HepG2 (cell line): ENCODE data around the gene NPHP4. TPM values are rescaled to one million over a fixed set of nuclear protein-coding genes. Genes with fewer than 3 reads are reported as not detected.

Source experiments
- AKNA ChIP-seq: sonication (generic); formaldehyde crosslinking; IDR thresholded peaks from 2 replicates; pipeline ENCODE4 v1.4.0; 2020; ENCODE audit warnings: missing genetic modification reagents, borderline replicate concordance
- ARID4A ChIP-seq: sonication (generic); formaldehyde crosslinking; IDR thresholded peaks from 2 replicates; pipeline ENCODE4 v1.5.0; 2020; ENCODE audit warnings: mild to moderate bottlenecking, missing genetic modification reagents, borderline replicate concordance
- EHMT2 ChIP-seq: fragments of 200-600 bp; sonication (generic); IDR thresholded peaks from 2 replicates; pipeline ENCODE4 v1.7.0; 2017; ENCODE audit warnings: antibody characterized with exemption, low read depth, low read length, borderline replicate concordance
- HMGXB3 ChIP-seq: sonication (generic); formaldehyde crosslinking; IDR thresholded peaks from 2 replicates; pipeline ENCODE4 v1.4.0; 2020; ENCODE audit warnings: missing genetic modification reagents, borderline replicate concordance
- NR2F6 ChIP-seq, 2 experiments: IDR thresholded peaks; 2 replicates each; pipeline ENCODE4 v1.6.1; 2016; ENCODE audit warnings: antibody characterized with exemption in 1 of 2, mild to moderate bottlenecking in 1 of 2
- THRA ChIP-seq: sonication (generic); formaldehyde crosslinking; IDR thresholded peaks from 2 replicates; pipeline ENCODE4 v1.4.0; 2020; ENCODE audit warnings: missing genetic modification reagents, borderline replicate concordance
- polyA plus RNA-seq, 8 experiments: library from polyadenylated mRNA; depleted of rRNA in 3 of 8; stranded (reverse) in 7 of 8; unstranded in 1 of 8; fragments of >200 nt; fragmentation: Illumina TruSeq in 4 of 8; extraction: Trizol in 4 of 8; gene quantifications; 2 replicates each; pipeline versions ENCODE4 v1.2.1 to v1.2.3, GENCODE V29; 2011 to 2016; ENCODE audit warnings: low read depth in 4 of 8, missing spikeins in 1 of 8, mixed read lengths in 1 of 8; ENCODE audit not compliant: insufficient read depth in 1 of 8
- total RNA-seq, 5 experiments: library from RNA; depleted of rRNA; stranded (reverse); fragments of >200 nt; fragmentation: Illumina TruSeq; extraction: Trizol; gene quantifications; 2 replicates each; pipeline ENCODE4 v1.2.3, GENCODE V29; 2016; ENCODE audit warnings: low read depth in 1 of 5
- TF ChIP-seq, protein P1 (sequence below): sonication (generic); formaldehyde crosslinking; IDR thresholded peaks from 2 replicates; pipeline ENCODE4 v1.5.1; 2020; ENCODE audit warnings: mild to moderate bottlenecking, missing genetic modification reagents, moderate library complexity
- TF ChIP-seq, protein P2 (sequence below): sonication (generic); formaldehyde crosslinking; IDR thresholded peaks from 2 replicates; pipeline ENCODE4 v1.8.1; 2023; ENCODE audit warnings: mild to moderate bottlenecking, missing genetic modification reagents, borderline replicate concordance
- TF ChIP-seq, protein P3 (sequence below): sonication (generic); formaldehyde crosslinking; IDR thresholded peaks from 2 replicates; pipeline ENCODE4 v1.5.0; 2020; ENCODE audit warnings: mild to moderate bottlenecking, missing genetic modification reagents

The NPHP4 gene
- total and polyA plus RNA-seq, 2 of the 13 experiments (the other 11 are each of a cell fraction or from before 2014, with no cell fraction given) = 4.4 to 6.8 TPM

- TF ChIP-seq THRA (CRISPR knock-in tag) (peak; percentile 54; the same call in 1 of the 2 replicates), ARID4A (CRISPR knock-in tag) (0 out of 2 replicates have a peak, but pooled peaks have one; percentile 3), EHMT2 (0 out of 2 replicates have a peak, but pooled peaks have one; percentile 77), NR2F6 (IDR thresholded peaks at IDR 0.05) (peak; percentile 62), NR2F6 (CRISPR knock-in tag; IDR thresholded peaks at IDR 0.05) (peak; percentile 71; the same call in 1 of the 2 replicates), HMGXB3 (CRISPR knock-in tag) (0 out of 2 replicates have a peak, but pooled peaks have one; percentile 42), AKNA (CRISPR knock-in tag) (no peak)
- TF ChIP-seq, protein P1, sequence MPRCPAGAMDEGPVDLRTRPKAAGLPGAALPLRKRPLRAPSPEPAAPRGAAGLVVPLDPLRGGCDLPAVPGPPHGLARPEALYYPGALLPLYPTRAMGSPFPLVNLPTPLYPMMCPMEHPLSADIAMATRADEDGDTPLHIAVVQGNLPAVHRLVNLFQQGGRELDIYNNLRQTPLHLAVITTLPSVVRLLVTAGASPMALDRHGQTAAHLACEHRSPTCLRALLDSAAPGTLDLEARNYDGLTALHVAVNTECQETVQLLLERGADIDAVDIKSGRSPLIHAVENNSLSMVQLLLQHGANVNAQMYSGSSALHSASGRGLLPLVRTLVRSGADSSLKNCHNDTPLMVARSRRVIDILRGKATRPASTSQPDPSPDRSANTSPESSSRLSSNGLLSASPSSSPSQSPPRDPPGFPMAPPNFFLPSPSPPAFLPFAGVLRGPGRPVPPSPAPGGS (CRISPR knock-in tag) = no peak
- TF ChIP-seq, protein P2, sequence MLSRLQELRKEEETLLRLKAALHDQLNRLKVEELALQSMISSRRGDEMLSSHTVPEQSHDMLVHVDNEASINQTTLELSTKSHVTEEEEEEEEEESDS (CRISPR knock-in tag) = no peak
- TF ChIP-seq, protein P3, sequence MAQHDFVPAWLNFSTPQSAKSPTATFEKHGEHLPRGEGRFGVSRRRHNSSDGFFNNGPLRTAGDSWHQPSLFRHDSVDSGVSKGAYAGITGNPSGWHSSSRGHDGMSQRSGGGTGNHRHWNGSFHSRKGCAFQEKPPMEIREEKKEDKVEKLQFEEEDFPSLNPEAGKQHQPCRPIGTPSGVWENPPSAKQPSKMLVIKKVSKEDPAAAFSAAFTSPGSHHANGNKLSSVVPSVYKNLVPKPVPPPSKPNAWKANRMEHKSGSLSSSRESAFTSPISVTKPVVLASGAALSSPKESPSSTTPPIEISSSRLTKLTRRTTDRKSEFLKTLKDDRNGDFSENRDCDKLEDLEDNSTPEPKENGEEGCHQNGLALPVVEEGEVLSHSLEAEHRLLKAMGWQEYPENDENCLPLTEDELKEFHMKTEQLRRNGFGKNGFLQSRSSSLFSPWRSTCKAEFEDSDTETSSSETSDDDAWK = no peak
Observed at GRCh38 chr1:5933676-5934057, 58.6 kb downstream of the NPHP4 start (continued).
